Lung (tissue), 12 donors: Measurements from ENCODE around the gene CD22. TPM values are rescaled to one million over a fixed set of nuclear protein-coding genes. Genes with fewer than 3 reads are reported as not detected.

Source experiments
- ATAC-seq: fragments of 200-7000 bp; cut with Tn5 transposase; one replicate; pipeline ENCODE4 v1.9.1; 2020; ENCODE audit warnings: moderate number of reproducible peaks; ENCODE audit not compliant: insufficient read depth, low FRiP score
- DNase-seq, 3 donors: peaks; one replicate each; pipeline ENCODE4 v3.0.0-alpha.2; 2013 to 2017
- H3K27ac ChIP-seq, 2 donors: one replicate each; pipeline ENCODE4 v1.5.1; 2013; ENCODE audit warnings: mild to moderate bottlenecking in 2 of 2, moderate library complexity in 2 of 2, control low read depth in 1 of 2, inconsistent platforms in 1 of 2, low read depth in 1 of 2, low read length in 1 of 2
- H3K27me3 ChIP-seq, 3 donors: one replicate each; pipeline ENCODE4 v1.5.1; 2013; ENCODE audit warnings: low read length in 2 of 3; ENCODE audit not compliant: control insufficient read depth in 3 of 3, insufficient read depth in 3 of 3
- H3K36me3 ChIP-seq, 4 donors: one replicate each; pipeline ENCODE4 v1.5.1; 2013; ENCODE audit warnings: low read length in 4 of 4, mild to moderate bottlenecking in 1 of 4, moderate library complexity in 1 of 4; ENCODE audit not compliant: control insufficient read depth in 4 of 4, insufficient read depth in 4 of 4
- H3K4me1 ChIP-seq, 5 donors: one replicate each; pipeline ENCODE4 v1.5.1; 2013; ENCODE audit warnings: low read length in 5 of 5, mild to moderate bottlenecking in 2 of 5, moderate library complexity in 1 of 5; ENCODE audit not compliant: control insufficient read depth in 5 of 5, insufficient read depth in 5 of 5
- H3K4me3 ChIP-seq: one replicate; pipeline ENCODE4 v1.5.1; 2013; ENCODE audit warnings: mild to moderate bottlenecking, control low read depth, moderate library complexity
- H3K9ac ChIP-seq, 2 donors: one replicate each; pipeline ENCODE4 v1.5.1; 2013; ENCODE audit warnings: low read length in 2 of 2, control low read depth in 1 of 2; ENCODE audit not compliant: insufficient read depth in 1 of 2
- H3K9me3 ChIP-seq, 4 donors: one replicate each; pipeline ENCODE4 v1.5.1; 2013; ENCODE audit warnings: low read length in 3 of 4, mild to moderate bottlenecking in 1 of 4, moderate library complexity in 1 of 4; ENCODE audit not compliant: control insufficient read depth in 4 of 4, insufficient read depth in 3 of 4
- WGBS, 2 donors: extraction: QIAGEN DNeasy Blood & Tissue Kit; methylation state at CpG; one replicate each; pipeline ENCODE4 v1.1.7; 2013; 5-methylcytosine and 5-hydroxymethylcytosine counted together
- polyA plus RNA-seq, 2 donors: library from polyadenylated mRNA; stranded (reverse); fragments of 200-250 nt; gene quantifications; one replicate each; pipeline ENCODE4 v1.2.1, GENCODE V29; 2013
- total RNA-seq, 2 donors: library from RNA; depleted of rRNA in 1 of 2; stranded (reverse); fragments of >200 nt in 1 of 2; gene quantifications; one replicate each; pipeline ENCODE4 v1.2.1, GENCODE V29; 2014 to 2021
- TF ChIP-seq, protein P1 (sequence below): IDR thresholded peaks from 2 replicates; pipeline ENCODE4 v1.5.1; 2012; ENCODE audit warnings: mild to moderate bottlenecking; ENCODE audit errors: control extremely low read depth, extremely low read depth
- donor health status: control.
- donor health status: control.
- donor health status: Bipolar disorder and iron deficiency.
- donor health status: healthy.
- donor health status: DM: yes; HTN: yes; CAD: no.

Gene CD22
- total and polyA plus RNA-seq, 4 donors = 4.7 to 53.8 (median 30.7) TPM

DNA sequence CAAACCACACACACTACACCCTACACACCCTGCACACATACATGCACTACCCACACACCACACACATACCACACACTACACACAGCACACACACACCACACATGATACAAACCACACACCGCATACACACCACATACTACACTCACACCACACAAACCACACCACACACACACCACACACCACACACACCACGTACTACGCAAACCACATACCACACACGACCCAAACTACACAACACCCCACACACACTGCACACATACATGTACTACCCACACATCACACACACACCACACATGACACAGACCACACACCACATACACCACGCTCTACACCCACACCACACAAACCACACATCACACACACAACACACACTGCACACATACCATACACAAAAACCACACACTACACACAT, 30.4 kb upstream of the CD22 start:
- no peak for ATAC-seq
- Histone ChIP-seq H3K4me1 (peaks cover 0 to 25% (median 3%) of the 10 kb centered on the region in 5 donors), H3K27ac (no peak overlapping the region), H3K27me3 (no peaks in the 10 kb centered on the region), H3K36me3 (peaks cover 0 to 2% (median 0%) of the 10 kb centered on the region in 4 donors), H3K9ac (no peak overlapping the region), H3K9me3 (peaks cover 0 to 13% (median 0%) of the 10 kb centered on the region in 4 donors), H3K4me3 (no peak overlapping the region)
- TF ChIP-seq, protein P1, sequence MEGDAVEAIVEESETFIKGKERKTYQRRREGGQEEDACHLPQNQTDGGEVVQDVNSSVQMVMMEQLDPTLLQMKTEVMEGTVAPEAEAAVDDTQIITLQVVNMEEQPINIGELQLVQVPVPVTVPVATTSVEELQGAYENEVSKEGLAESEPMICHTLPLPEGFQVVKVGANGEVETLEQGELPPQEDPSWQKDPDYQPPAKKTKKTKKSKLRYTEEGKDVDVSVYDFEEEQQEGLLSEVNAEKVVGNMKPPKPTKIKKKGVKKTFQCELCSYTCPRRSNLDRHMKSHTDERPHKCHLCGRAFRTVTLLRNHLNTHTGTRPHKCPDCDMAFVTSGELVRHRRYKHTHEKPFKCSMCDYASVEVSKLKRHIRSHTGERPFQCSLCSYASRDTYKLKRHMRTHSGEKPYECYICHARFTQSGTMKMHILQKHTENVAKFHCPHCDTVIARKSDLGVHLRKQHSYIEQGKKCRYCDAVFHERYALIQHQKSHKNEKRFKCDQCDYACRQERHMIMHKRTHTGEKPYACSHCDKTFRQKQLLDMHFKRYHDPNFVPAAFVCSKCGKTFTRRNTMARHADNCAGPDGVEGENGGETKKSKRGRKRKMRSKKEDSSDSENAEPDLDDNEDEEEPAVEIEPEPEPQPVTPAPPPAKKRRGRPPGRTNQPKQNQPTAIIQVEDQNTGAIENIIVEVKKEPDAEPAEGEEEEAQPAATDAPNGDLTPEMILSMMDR = no peak
- 92% methylated on average over 5 of the region's 5 CpGs for WGBS, 2 donors
- DNase-seq = no peak

GRCh38 chr19:35299523-35300338, 29.3 kb upstream of the CD22 start:
- WGBS, 2 donors = 53 to 73% methylated on average over 39 to 55 of the region's 55 CpGs
- Histone ChIP-seq H3K9ac (no peak overlapping the region), H3K27me3 (no peaks in the 10 kb centered on the region), H3K27ac (no peak overlapping the region), H3K36me3 (peaks cover 0 to 2% (median 0%) of the 10 kb centered on the region in 4 donors), H3K4me3 (no peak overlapping the region), H3K4me1 (peaks cover 0 to 13% (median 3%) of the 10 kb centered on the region in 5 donors), H3K9me3 (peaks cover 0 to 13% (median 0%) of the 10 kb centered on the region in 4 donors)
- TF ChIP-seq, protein P1 = no peak
- ATAC-seq (no peak), DNase-seq (no peak)

DNA sequence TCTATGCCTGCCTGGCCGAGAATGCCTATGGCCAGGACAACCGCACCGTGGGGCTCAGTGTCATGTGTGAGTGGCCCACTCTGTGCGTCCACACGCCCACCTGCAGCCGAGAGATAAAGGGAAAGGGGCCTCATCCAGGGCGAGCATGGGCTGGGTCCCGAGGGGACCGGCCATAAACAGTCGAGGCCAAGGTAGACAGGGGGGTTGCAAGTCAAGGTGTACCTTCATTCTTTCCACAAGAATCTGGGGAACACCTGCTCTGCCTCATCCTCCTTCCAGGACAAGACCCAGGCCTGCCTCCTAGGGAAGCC, 28.7 kb upstream of the CD22 start:
- DNase-seq (no peak), ATAC-seq (no peak)
- Histone ChIP-seq H3K9ac (no peak overlapping the region), H3K27ac (no peak overlapping the region), H3K36me3 (peaks cover 0 to 2% (median 0%) of the 10 kb centered on the region in 4 donors), H3K4me3 (no peak overlapping the region), H3K4me1 (peaks cover 0 to 7% (median 2%) of the 10 kb centered on the region in 5 donors), H3K9me3 (peaks cover 0 to 13% (median 0%) of the 10 kb centered on the region in 4 donors), H3K27me3 (no peaks in the 10 kb centered on the region)
- WGBS, 2 donors = 89 to 91% methylated on average over 10 of the region's 10 CpGs
- TF ChIP-seq, protein P1 = no peak
